Neural progenitor cell (in vitro differentiated cells): ENCODE measurements around the gene PLA2G1B. TPM values are rescaled to one million over a fixed set of nuclear protein-coding genes. Genes with fewer than 3 reads are reported as not detected.

ENCODE experiments used
- DNase-seq: peaks from one replicate; pipeline ENCODE4 v3.0.0-alpha.2; 2016; ENCODE audit warnings: low spot score
- H2AFZ ChIP-seq: fragments of 200-600 bp; sonication (generic); replicated peaks from 2 replicates; pipeline ENCODE4 v1.6.1; 2016; ENCODE audit warnings: antibody characterized with exemption
- H3F3A ChIP-seq: fragments of 200-600 bp; sonication (generic); 2 replicates; pipeline ENCODE4 v1.6.1; 2016; ENCODE audit warnings: antibody characterized with exemption, low read depth
- H3K27ac ChIP-seq: fragments of 200-600 bp; sonication (generic); 2 replicates; pipeline ENCODE4 v1.5.1; 2016; ENCODE audit warnings: mild to moderate bottlenecking
- H3K27me3 ChIP-seq: fragments of 200-600 bp; sonication (generic); 2 replicates; pipeline ENCODE4 v1.6.1; 2016; ENCODE audit warnings: mild to moderate bottlenecking, moderate library complexity
- H3K36me3 ChIP-seq: fragments of 200-600 bp; sonication (generic); 2 replicates; pipeline ENCODE4 v1.5.1; 2016
- H3K4me1 ChIP-seq: fragments of 200-600 bp; sonication (generic); 2 replicates; pipeline ENCODE4 v1.6.1; 2016; ENCODE audit warnings: mixed run types
- H3K4me2 ChIP-seq: fragments of 200-600 bp; sonication (generic); 2 replicates; pipeline ENCODE4 v1.6.1; 2016
- H3K4me3 ChIP-seq: fragments of 200-600 bp; sonication (generic); 2 replicates; pipeline ENCODE4 v1.5.1; 2016
- H3K79me2 ChIP-seq: fragments of 200-600 bp; sonication (generic); 2 replicates; pipeline ENCODE4 v1.6.1; 2016; ENCODE audit warnings: low read depth
- H3K9ac ChIP-seq: fragments of 200-600 bp; sonication (generic); 2 replicates; pipeline ENCODE4 v1.6.1; 2016
- H3K9me3 ChIP-seq: fragments of 200-600 bp; sonication (generic); 2 replicates; pipeline ENCODE4 v1.5.1; 2016; ENCODE audit warnings: low read depth
- H4K20me1 ChIP-seq: fragments of 200-600 bp; sonication (generic); 2 replicates; pipeline ENCODE4 v1.6.1; 2016; ENCODE audit warnings: low read depth
- H3K27ac Mint-ChIP-seq: 3 replicates; pipeline ENCODE4 v1.8.0; 2021; ENCODE audit warnings: mixed read lengths
- H3K27me3 Mint-ChIP-seq: 2 replicates; pipeline ENCODE4 v1.8.0; 2022; ENCODE audit warnings: low read depth, mild to moderate bottlenecking, inconsistent platforms, moderate library complexity, mixed read lengths; ENCODE audit not compliant: insufficient read depth
- H3K36me3 Mint-ChIP-seq: 3 replicates; pipeline ENCODE4 v1.8.0; 2021; ENCODE audit warnings: mixed read lengths
- H3K4me1 Mint-ChIP-seq: 3 replicates; pipeline ENCODE4 v1.8.0; 2021; ENCODE audit warnings: mixed read lengths
- H3K4me3 Mint-ChIP-seq: 3 replicates; pipeline ENCODE4 v1.8.0; 2021; ENCODE audit warnings: mild to moderate bottlenecking, moderate library complexity, mixed read lengths
- H3K9me3 Mint-ChIP-seq: 3 replicates; pipeline ENCODE4 v1.8.0; 2020; ENCODE audit warnings: mixed read lengths
- CTCF ChIP-seq: fragments of 200-600 bp; sonication (generic); IDR thresholded peaks from 2 replicates; pipeline ENCODE4 v1.5.1; 2017; ENCODE audit warnings: antibody characterized with exemption, mild to moderate bottlenecking
- EZH2 ChIP-seq: fragments of 200-600 bp; sonication (generic); IDR thresholded peaks from 2 replicates; pipeline ENCODE4 v1.6.1; 2017; ENCODE audit warnings: antibody characterized with exemption, mild to moderate bottlenecking, moderate library complexity
- EZH2phosphoT487 ChIP-seq: fragments of 200-600 bp; sonication (generic); IDR thresholded peaks from 2 replicates; pipeline ENCODE4 v1.6.1; 2017; ENCODE audit warnings: antibody characterized with exemption
- total RNA-seq: library from RNA; depleted of rRNA; stranded (reverse); fragments of >200 nt; gene quantifications from 2 replicates; pipeline ENCODE4 v1.2.3, GENCODE V29; 2015; ENCODE audit warnings: low replicate concordance

The PLA2G1B gene
- total RNA-seq, 1 donor from 2014 or later: not detected

- Histone ChIP-seq H3K36me3 (no peaks in the 10 kb centered on the region), H3K4me2 (no peak overlapping the region), H3K9ac (no peak overlapping the region), H3F3A (peaks cover 19% of the 10 kb centered on the region), H3K9me3 (no peaks in the 10 kb centered on the region), H3K4me3 (no peak overlapping the region), H4K20me1 (no peaks in the 10 kb centered on the region), H3K27ac (no peak overlapping the region), H2AFZ (no peak overlapping the region), H3K4me1 (peaks cover 6% of the 10 kb centered on the region), H3K27me3 (no peaks in the 10 kb centered on the region), H3K79me2 (no peaks in the 10 kb centered on the region)
- Mint-ChIP-seq H3K27ac (no peak overlapping the region), H3K36me3 (no peaks in the 10 kb centered on the region), H3K9me3 (no peaks in the 10 kb centered on the region), H3K4me3 (no peak overlapping the region), H3K4me1 (peaks cover 11% of the 10 kb centered on the region), H3K27me3 (no peaks in the 10 kb centered on the region)
- no peak for TF ChIP-seq EZH2
- TF ChIP-seq EZH2phosphoT487: no peak
- TF ChIP-seq CTCF: peak; percentile 45
- peak; percentile 36 for DNase-seq
Observed at GRCh38 chr12:120314220-120314619, 13.4 kb downstream of the PLA2G1B start.

GRCh38 chr12:120301962-120302815, 25.4 kb downstream of the PLA2G1B start, which contains the start of gene SIRT4:
SIRT4 (plus strand) TSS chr12:120302321; CDS start chr12:120303562, 1,241 bp downstream.
- Histone ChIP-seq H3K36me3 (no peaks in the 10 kb centered on the region), H3K27me3 (no peaks in the 10 kb centered on the region), H3F3A (peaks cover 9% of the 10 kb centered on the region), H2AFZ (peak within 1 kb of the TSS; percentile 98), H3K4me1 (no peaks in the 10 kb centered on the region), H4K20me1 (no peaks in the 10 kb centered on the region), H3K79me2 (no peaks in the 10 kb centered on the region), H3K27ac (no peak within 1 kb of the TSS), H3K4me3 (peak within 1 kb of the TSS; percentile 68), H3K4me2 (peak within 1 kb of the TSS; percentile 99), H3K9ac (peak within 1 kb of the TSS; percentile 61), H3K9me3 (no peaks in the 10 kb centered on the region)
- DNase-seq: peak; percentile 94
- peaks cover 8% of the 10 kb centered on the region for H3K27me3 Mint-ChIP-seq
- H3K27ac Mint-ChIP-seq: peak within 1 kb of the TSS; percentile 96
- TF ChIP-seq CTCF: peak; percentile 88
- no peak for TF ChIP-seq EZH2
- TF ChIP-seq EZH2phosphoT487: no peak
- no peaks in the 10 kb centered on the region for H3K36me3 Mint-ChIP-seq
- H3K9me3 Mint-ChIP-seq: no peaks in the 10 kb centered on the region
- H3K4me3 Mint-ChIP-seq: peak within 1 kb of the TSS; percentile 93
- H3K4me1 Mint-ChIP-seq: peaks cover 11% of the 10 kb centered on the region

- TF ChIP-seq EZH2phosphoT487 (no peak), EZH2 (peak; percentile 29)
- DNase-seq: peak; percentile 89
- H3K27ac Mint-ChIP-seq: no peak within 1 kb of the TSS
Observed at GRCh38 chr12:120292661-120293531, 34.7 kb downstream of the PLA2G1B start, which contains the start of gene RNU4-1. RNU4-1 (minus strand) TSS chr12:120293237.

More at GRCh38 chr12:120292661-120293531, 34.7 kb downstream of the PLA2G1B start, which contains the start of gene RNU4-1:
- Histone ChIP-seq H3K27ac (peak within 1 kb of the TSS; percentile 100), H3K27me3 (no peaks in the 10 kb centered on the region), H3K79me2 (no peaks in the 10 kb centered on the region), H3K4me3 (peak within 1 kb of the TSS; percentile 49), H4K20me1 (no peaks in the 10 kb centered on the region), H3K4me1 (peaks cover 6% of the 10 kb centered on the region), H3K4me2 (peak within 1 kb of the TSS; percentile 74), H2AFZ (peak within 1 kb of the TSS; percentile 66), H3F3A (peaks cover 47% of the 10 kb centered on the region), H3K36me3 (no peaks in the 10 kb centered on the region), H3K9ac (peak within 1 kb of the TSS; percentile 98), H3K9me3 (no peaks in the 10 kb centered on the region)
- H3K9me3 Mint-ChIP-seq: no peaks in the 10 kb centered on the region
- H3K4me3 Mint-ChIP-seq: no peak within 1 kb of the TSS
- peaks cover 9% of the 10 kb centered on the region for H3K4me1 Mint-ChIP-seq
- no peaks in the 10 kb centered on the region for H3K36me3 Mint-ChIP-seq
- H3K27me3 Mint-ChIP-seq: peaks cover 7% of the 10 kb centered on the region
